GF-D8 (cell line): ENCODE data around the gene COPB2.

Source experiments
- DNase-seq: peaks from one replicate; lab custom pipeline; 2025; lab: John Stamatoyannopoulos, UW

COPB2 gene

GRCh38 chr3:139307601-139308555 lies 81.6 kb downstream of the COPB2 start:
- DNase-seq = no peak
